ENCODE data around the gene CHSY1.

DNA sequence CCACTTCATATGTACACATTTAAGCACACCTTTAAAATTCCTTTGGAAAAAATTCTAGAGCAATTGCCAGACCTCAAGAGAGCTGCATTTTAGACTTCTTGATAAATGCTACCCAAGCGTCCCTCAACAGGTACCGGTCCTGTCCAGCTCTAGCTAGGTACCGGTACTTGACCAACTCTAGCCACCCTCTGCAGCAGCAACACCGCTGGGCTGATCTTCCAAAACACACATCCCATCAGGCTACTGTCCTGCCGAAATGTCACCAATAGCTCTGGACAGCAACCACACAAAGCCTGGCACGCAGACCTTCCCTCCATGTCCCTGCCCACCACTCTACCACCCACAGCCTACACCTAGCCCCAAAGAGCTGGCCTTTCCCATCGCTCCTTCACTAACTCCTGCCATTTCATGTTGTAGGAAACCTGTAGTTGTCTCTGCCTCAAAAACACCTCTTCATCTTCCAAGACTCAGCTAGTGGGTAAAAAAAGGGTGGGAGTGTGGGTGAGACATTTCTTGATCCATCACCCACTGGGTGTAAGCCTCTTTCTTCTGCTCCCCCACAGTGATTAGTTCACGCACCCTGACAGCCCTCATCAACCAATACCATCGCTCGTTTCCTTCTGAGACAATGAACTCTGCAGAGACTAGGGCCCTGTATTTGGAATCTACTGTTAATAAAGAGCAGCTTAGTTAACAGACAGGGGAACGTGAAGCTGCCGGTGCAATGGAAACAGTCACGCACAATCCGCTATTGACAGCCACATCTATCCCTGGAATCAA, 6.8 kb downstream of the CHSY1 start:
- TF ChIP-seq GATA2 (IDR thresholded peaks at IDR 0.05; ENCODE audit: low read depth, low read length) (no peak), GATA3 (IDR thresholded peaks at IDR 0.05; ENCODE audit: low read depth, low read length) (no peak)

Measured in SH-SY5Y (cell line).